K562 (cell line): ENCODE measurements around the gene PPP3CA. TPM values are rescaled to one million over a fixed set of nuclear protein-coding genes. Genes with fewer than 3 reads are reported as not detected.

Source experiments
- ATAC-seq: fragments of 200-7000 bp; cut with Tn5 transposase; 3 replicates; pipeline ENCODE4 v1.9.1; 2020; ENCODE audit warnings: moderate library complexity
- BruUV-seq: library from RNA; stranded (reverse); fragments of 400-500 nt; replicated peaks from 2 replicates; lab custom pipeline; 2021; lab: Mats Ljungman, UMichigan
- CTCF ChIA-PET: fragments of 300-600 bp; formaldehyde crosslinking; extraction: SDS; loops from one replicate; lab custom pipeline; 2021; ENCODE audit warnings: low intra/inter-chr PET ratio; lab: Yijun Ruan, JAX
- POLR2A ChIA-PET: fragments of 300-600, 350-650 bp; sonication (Branson Sonifier 250); formaldehyde crosslinking; extraction: SDS; loops from one replicate; lab custom pipeline; 2021; ENCODE audit warnings: antibody characterized with exemption, inconsistent platforms; lab: Yijun Ruan, JAX
- DNase-seq, 4 experiments: peaks; one replicate each; pipeline versions ENCODE4 v3.0.0 to v3.0.0-alpha.2; 2011 to 2018; ENCODE audit warnings: low spot score in 3 of 4, mixed read lengths in 3 of 4; ENCODE audit errors: extremely low read depth in 1 of 4
- FAIRE-seq: peaks from 2 replicates; lab custom pipeline; 2011; peaks lifted over from hg19 to GRCh38; lab: Jason Lieb, UNC
- H2AFZ ChIP-seq: 2 replicates; pipeline ENCODE4 v1.6.0; 2011; ENCODE audit warnings: low read depth, low read length, control low read depth, inconsistent platforms
- H3K27ac ChIP-seq: fragments of 200-600 bp; 3 replicates; pipeline ENCODE4 v1.8.0; 2011; ENCODE audit warnings: low read depth, mild to moderate bottlenecking, control low read depth, inconsistent platforms, low read length, moderate library complexity, mixed read lengths; ENCODE audit errors: extremely low read depth
- H3K27me3 ChIP-seq, 2 experiments: fragments of 300-600 bp in 1 of 2; 2 replicates in 1 of 2; 3 replicates in 1 of 2; pipeline versions ENCODE4 v1.6.0 to v1.8.0; 2011; ENCODE audit warnings: inconsistent platforms in 2 of 2, low read length in 2 of 2, mild to moderate bottlenecking in 1 of 2, mixed read lengths in 1 of 2, moderate library complexity in 1 of 2; ENCODE audit not compliant: control insufficient read depth in 2 of 2, insufficient read depth in 2 of 2
- H3K36me3 ChIP-seq: fragments of 300-600 bp; 3 replicates; pipeline ENCODE4 v1.8.0; 2011; ENCODE audit warnings: mild to moderate bottlenecking, low read length, inconsistent platforms; ENCODE audit not compliant: control insufficient read depth, insufficient read depth
- H3K4me1 ChIP-seq, 2 experiments: fragments of 200-600 bp in 1 of 2; replicated peaks in 1 of 2; 2 replicates in 1 of 2; 3 replicates in 1 of 2; pipeline versions ENCODE4 v1.5.1 to v1.8.0; 2011; ENCODE audit warnings: inconsistent platforms in 2 of 2, low read length in 2 of 2, mild to moderate bottlenecking in 1 of 2, mixed read lengths in 1 of 2, moderate library complexity in 1 of 2; ENCODE audit not compliant: control insufficient read depth in 2 of 2, insufficient read depth in 2 of 2
- H3K4me2 ChIP-seq: 2 replicates; pipeline ENCODE4 v1.6.1; 2011; ENCODE audit warnings: low read length, control low read depth, inconsistent platforms, mixed read lengths; ENCODE audit not compliant: insufficient read depth
- H3K4me3 ChIP-seq: fragments of 200-600 bp; sonication (generic), shearing (Covaris generic); 2 replicates; pipeline ENCODE4 v1.5.1; 2016; ENCODE audit warnings: control low read depth, inconsistent platforms
- H3K79me2 ChIP-seq: fragments of 200-600 bp; 3 replicates; pipeline ENCODE4 v1.8.0; 2011; ENCODE audit warnings: low read length, inconsistent platforms; ENCODE audit not compliant: control insufficient read depth, insufficient read depth
- H3K9ac ChIP-seq, 2 experiments: 2 replicates each; pipeline versions ENCODE4 v1.6.0 to v1.6.1; 2011; ENCODE audit warnings: low read depth in 2 of 2, low read length in 2 of 2, control low read depth in 1 of 2, inconsistent platforms in 1 of 2, mild to moderate bottlenecking in 1 of 2, mixed read lengths in 1 of 2; ENCODE audit not compliant: insufficient read depth in 1 of 2
- H3K9me1 ChIP-seq: one replicate; pipeline ENCODE4 v1.6.0; 2011; ENCODE audit warnings: inconsistent platforms, mild to moderate bottlenecking, low read length, moderate library complexity; ENCODE audit not compliant: control insufficient read depth, insufficient read depth
- H3K9me3 ChIP-seq: replicated peaks from 2 replicates; pipeline ENCODE4 v1.5.1; 2011; ENCODE audit warnings: low read depth, low read length, inconsistent platforms; ENCODE audit not compliant: control insufficient read depth, insufficient read depth
- H4K20me1 ChIP-seq: replicated peaks from 2 replicates; pipeline ENCODE4 v1.6.1; 2011; ENCODE audit warnings: low read length, inconsistent platforms, mixed read lengths; ENCODE audit not compliant: control insufficient read depth, insufficient read depth
- FOXA1 ChIP-seq: fragments of 450-650 bp; IDR thresholded peaks from 2 replicates; pipeline ENCODE4 v1.6.1; 2016; ENCODE audit warnings: mild to moderate bottlenecking, borderline replicate concordance
- NCOA6 ChIP-seq: fragments of 450-650 bp; IDR thresholded peaks from 2 replicates; pipeline ENCODE4 v1.6.1; 2017; ENCODE audit warnings: mild to moderate bottlenecking
- PCBP2 ChIP-seq: fragments of 200-400 bp; formaldehyde crosslinking; IDR thresholded peaks from 2 replicates; pipeline ENCODE4 v1.6.1; 2018; ENCODE audit warnings: low read length, low read depth, mild to moderate bottlenecking, moderate library complexity; ENCODE audit not compliant: poor library complexity, severe bottlenecking
- POLR2AphosphoS5 ChIP-seq: IDR thresholded peaks from 2 replicates; pipeline ENCODE4 v1.6.1; 2011; ENCODE audit warnings: mild to moderate bottlenecking, low read depth, low read length, moderate library complexity; ENCODE audit not compliant: control insufficient read depth, insufficient read depth
- PRMT5 ChIP-seq: sonication (generic); formaldehyde crosslinking; IDR thresholded peaks from 2 replicates; pipeline ENCODE4 v1.5.0; 2020; ENCODE audit warnings: missing genetic modification reagents
- YY1 ChIP-seq, 3 experiments: IDR thresholded peaks; 2 replicates each; pipeline ENCODE4 v1.6.1; 2011; ENCODE audit warnings: low read length in 2 of 3, mild to moderate bottlenecking in 2 of 3, moderate library complexity in 2 of 3, borderline replicate concordance in 1 of 3, control low read depth in 1 of 3, low read depth in 1 of 3; ENCODE audit not compliant: insufficient read depth in 3 of 3, insufficient replicate concordance in 2 of 3, control insufficient read depth in 1 of 3, insufficient read length in 1 of 3; ENCODE audit errors: extremely low read depth in 1 of 3
- WGBS: fragments of 100-300 bp; shearing (Covaris generic); methylation state at CpG from one replicate; pipeline ENCODE4 v1.1.6; 2016; ENCODE audit warnings: low coverage, mixed read lengths; ENCODE audit not compliant: insufficient coverage; ENCODE audit errors: missing lambda C conversion rate; 5-methylcytosine and 5-hydroxymethylcytosine counted together
- in situ Hi-C: fragments of 300-500 bp; cut with MboI; formaldehyde crosslinking; loops from 4 replicates; pipeline ENCODE4 v1.15.0; 2018; ENCODE audit warnings: inconsistent platforms, mixed read lengths
- intact Hi-C: fragments of 100-400 bp; cut with micrococcal nuclease; formaldehyde crosslinking; loops from 2 replicates; pipeline ENCODE4 v1.14.2; 2022
- polyA plus RNA-seq, 8 experiments: library from polyadenylated mRNA; depleted of rRNA in 4 of 8; stranded (reverse) in 5 of 8; unstranded in 3 of 8; fragments of >200 nt; fragmentation: Nextera tagmentation in 2 of 8; fragmentation: Illumina TruSeq in 1 of 8; extraction: Ambion mirVana in 2 of 8; extraction: Trizol in 1 of 8; gene quantifications; 2 replicates each; pipeline versions ENCODE4 v1.2.1 to v1.2.3, GENCODE V29; 2011 to 2014; ENCODE audit warnings: inconsistent platforms in 1 of 8, missing spikeins in 1 of 8
- total RNA-seq, 7 experiments: library from RNA; depleted of rRNA in 6 of 7; stranded (reverse); fragments of >200 nt in 6 of 7; fragmentation: Illumina TruSeq in 2 of 7; extraction: Trizol in 2 of 7; gene quantifications; 2 replicates each; pipeline versions ENCODE4 v1.2.1 to v1.2.3, GENCODE V29; 2011 to 2021; ENCODE audit warnings: low replicate concordance in 1 of 7

Gene PPP3CA
- total and polyA plus RNA-seq, 9 of the 15 experiments (the other 6 are each of a cell fraction or from before 2014, with no cell fraction given): 0.94 to 3.2 (median 1.6) TPM

DNA sequence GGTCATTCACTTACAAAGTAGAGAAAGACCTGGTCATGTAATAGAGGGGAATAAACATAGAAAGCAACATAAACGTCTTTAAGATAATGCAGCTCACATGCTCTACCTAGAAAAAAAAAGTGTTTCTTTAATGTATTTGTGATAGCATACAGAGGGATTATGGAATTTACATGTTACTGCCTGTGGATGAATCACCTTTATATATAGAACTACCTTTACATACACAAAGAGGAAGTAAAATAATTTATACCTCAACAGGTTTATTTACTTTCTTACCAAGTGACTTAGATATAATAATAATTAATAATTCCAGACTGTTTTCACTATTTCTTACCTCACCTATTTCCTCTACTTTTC, 81.5 kb downstream of the PPP3CA start:
- H3K4me1 ChIP-seq: no peaks in the 10 kb centered on the region
- 0% methylated on average over 1 of the region's 1 CpG for WGBS
- H3K27me3 ChIP-seq: no peaks in the 10 kb centered on the region
- no peaks in the 10 kb centered on the region for H3K79me2 ChIP-seq
- no peak overlapping the region for H3K9ac ChIP-seq
- DNase-seq (no peak), ATAC-seq (no peak), FAIRE-seq (no peak)
- intact Hi-C loops: no loop called here
- TF ChIP-seq YY1 (IDR thresholded peaks at IDR 0.05; ENCODE audit: borderline replicate concordance in 1 of 3, control insufficient read depth in 1 of 3, extremely low read depth in 1 of 3, insufficient read depth in 3 of 3, insufficient read length in 1 of 3, insufficient replicate concordance in 2 of 3, low read depth in 1 of 3, low read length in 2 of 3) (no peak), POLR2AphosphoS5 (no peak), FOXA1 (no peak), PRMT5 (CRISPR knock-in tag) (no peak), PCBP2 (no peak), NCOA6 (no peak)
- ChIA-PET CTCF (no interaction called here), POLR2A (no interaction called here)
- H2AFZ ChIP-seq: no peak overlapping the region
- no peaks in the 10 kb centered on the region for H3K36me3 ChIP-seq
- H3K27ac ChIP-seq: no peak overlapping the region
- H3K9me3 ChIP-seq: no peaks in the 10 kb centered on the region
- in situ Hi-C loops: no loop called here
- no peak overlapping the region for H3K4me2 ChIP-seq
- no peaks in the 10 kb centered on the region for H4K20me1 ChIP-seq
- BruUV-seq: no TSS peak
- H3K4me3 ChIP-seq: no peak overlapping the region
- H3K9me1 ChIP-seq: no peaks in the 10 kb centered on the region
